OCI-LY7 (cell line): ENCODE measurements around the gene LTBP2. TPM values are rescaled to one million over a fixed set of nuclear protein-coding genes. Genes with fewer than 3 reads are reported as not detected.

Experiments used
- BruUV-seq: library from RNA; stranded (reverse); fragments of 400-500 nt; replicated peaks from 2 replicates; lab custom pipeline; 2021; lab: Mats Ljungman, UMichigan
- CTCF ChIA-PET: fragments of 300-600 bp; sonication (Branson Sonifier 250); formaldehyde crosslinking; loops from one replicate; lab custom pipeline; 2022; ENCODE audit warnings: antibody characterized with exemption; ENCODE audit not compliant: unreplicated experiment; lab: Charles Lee
- POLR2A ChIA-PET: fragments of 300-600 bp; sonication (Branson Sonifier 250); formaldehyde crosslinking; loops from one replicate; lab custom pipeline; 2022; ENCODE audit warnings: antibody characterized with exemption; lab: Charles Lee
- DNase-seq: peaks from one replicate; pipeline ENCODE4 v3.0.0-alpha.2; 2015; ENCODE audit warnings: low spot score
- H2AFZ ChIP-seq: fragments of 200-600 bp; sonication (generic), shearing (Covaris generic); 2 replicates; pipeline ENCODE4 v1.6.1; 2014; ENCODE audit warnings: mild to moderate bottlenecking, antibody characterized with exemption, low read length, moderate library complexity
- H3K27ac ChIP-seq: fragments of 200-600 bp; sonication (generic); 2 replicates; pipeline ENCODE4 v1.5.1; 2014; ENCODE audit warnings: mixed run types, low read depth, mild to moderate bottlenecking, moderate library complexity, low read length, inconsistent platforms; ENCODE audit not compliant: poor library complexity, severe bottlenecking
- H3K36me3 ChIP-seq: fragments of 200-600 bp; sonication (generic); 2 replicates; pipeline ENCODE4 v1.6.1; 2014; ENCODE audit warnings: mild to moderate bottlenecking, antibody characterized with exemption, low read length, moderate library complexity, mixed read lengths; ENCODE audit not compliant: insufficient read depth
- H3K4me1 ChIP-seq: fragments of 200-600 bp; sonication (generic); 2 replicates; pipeline ENCODE4 v1.5.1; 2014; ENCODE audit warnings: mild to moderate bottlenecking, low read length; ENCODE audit not compliant: insufficient read depth, poor library complexity, severe bottlenecking
- H3K4me2 ChIP-seq: fragments of 200-600 bp; sonication (generic); 2 replicates; pipeline ENCODE4 v1.6.1; 2014; ENCODE audit warnings: mild to moderate bottlenecking, low read length
- H3K4me3 ChIP-seq: fragments of 200-600 bp; sonication (generic); 2 replicates; pipeline ENCODE4 v1.5.1; 2014; ENCODE audit warnings: mild to moderate bottlenecking, low read depth, low read length; ENCODE audit not compliant: poor library complexity, severe bottlenecking
- H3K79me2 ChIP-seq: fragments of 200-600 bp; sonication (generic); 2 replicates; pipeline ENCODE4 v1.6.1; 2016; ENCODE audit warnings: low read depth, mild to moderate bottlenecking, low read length, moderate library complexity, mixed read lengths; ENCODE audit not compliant: insufficient read depth
- H3K9me2 ChIP-seq: fragments of 200-600 bp; sonication (generic); 2 replicates; pipeline ENCODE4 v1.6.1; 2016; ENCODE audit warnings: mild to moderate bottlenecking, low read length, mixed read lengths; ENCODE audit not compliant: insufficient read depth
- H3K9me3 ChIP-seq: fragments of 200-600 bp; sonication (generic); 2 replicates; pipeline ENCODE4 v1.6.1; 2014; ENCODE audit warnings: mild to moderate bottlenecking, mixed run types, low read length, mixed read lengths
- H4K20me1 ChIP-seq: fragments of 200-600 bp; sonication (generic); 2 replicates; pipeline ENCODE4 v1.6.1; 2014; ENCODE audit warnings: mild to moderate bottlenecking, antibody characterized with exemption, low read length, moderate library complexity, mixed read lengths; ENCODE audit not compliant: insufficient read depth
- CTCF ChIP-seq: fragments of 200-600 bp; sonication (generic); conservative IDR thresholded peaks from 2 replicates; pipeline ENCODE4 v1.5.1; 2014; ENCODE audit warnings: mild to moderate bottlenecking, antibody characterized with exemption, low read length, moderate library complexity, mixed read lengths
- EZH2phosphoT487 ChIP-seq: fragments of 200-600 bp; sonication (generic); IDR thresholded peaks from 2 replicates; pipeline ENCODE4 v1.6.1; 2018; ENCODE audit warnings: low read depth, borderline replicate concordance, mild to moderate bottlenecking, mixed run types, antibody characterized with exemption, low read length, moderate library complexity, mixed read lengths
- intact Hi-C: fragments of 100-400 bp; cut with micrococcal nuclease; formaldehyde crosslinking; loops from one replicate; pipeline ENCODE4 v1.10.0; 2022; ENCODE audit not compliant: unreplicated experiment
- total RNA-seq, 2 experiments: library from RNA; depleted of rRNA in 1 of 2; stranded (reverse); fragments of >200 nt in 1 of 2; shearing (Covaris generic) in 1 of 2; gene quantifications; 2 replicates each; pipeline ENCODE4 v1.2.3, GENCODE V29; 2014 to 2022

Gene LTBP2
- total RNA-seq, 2 experiments from 2014 or later: 0.15 to 0.25 TPM

DNA sequence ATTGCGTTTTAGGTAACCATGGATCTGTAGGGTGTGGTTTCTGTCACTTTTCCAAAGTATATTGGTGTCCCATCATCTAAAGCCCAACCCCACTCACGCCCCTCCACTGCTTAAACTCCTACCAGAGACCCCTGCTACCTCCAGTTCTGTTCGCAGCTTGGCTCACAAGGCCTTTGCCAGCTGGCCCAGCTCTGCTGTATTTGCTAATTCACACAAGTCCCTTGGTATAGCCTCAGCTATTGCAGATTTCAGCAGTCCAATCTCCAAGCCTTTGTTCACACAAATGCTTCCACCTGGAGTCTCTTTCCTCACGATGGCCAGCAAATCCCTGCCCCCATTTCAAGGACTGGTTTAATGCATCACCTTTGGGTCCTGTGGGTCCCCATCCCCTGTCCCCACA, 94.3 kb downstream of the LTBP2 start:
- no peaks in the 10 kb centered on the region for H3K9me3 ChIP-seq
- DNase-seq: no peak
- no peak overlapping the region for H3K4me3 ChIP-seq
- no peak overlapping the region for H3K27ac ChIP-seq
- H3K4me2 ChIP-seq: no peak overlapping the region
- no peaks in the 10 kb centered on the region for H3K36me3 ChIP-seq
- BruUV-seq: no TSS peak
- ChIA-PET POLR2A (no interaction called here), CTCF (no interaction called here)
- H3K4me1 ChIP-seq: no peaks in the 10 kb centered on the region
- H3K9me2 ChIP-seq: no peaks in the 10 kb centered on the region
- intact Hi-C loops: no loop called here
- H4K20me1 ChIP-seq: no peaks in the 10 kb centered on the region
- H3K79me2 ChIP-seq: no peaks in the 10 kb centered on the region
- no peak overlapping the region for H2AFZ ChIP-seq
- no peak for TF ChIP-seq EZH2phosphoT487
- TF ChIP-seq CTCF: no peak

- no peaks in the 10 kb centered on the region for H3K9me2 ChIP-seq
- H3K9me3 ChIP-seq: no peaks in the 10 kb centered on the region
- intact Hi-C loops: no loop called here
- H3K4me2 ChIP-seq: no peak overlapping the region
- no peaks in the 10 kb centered on the region for H3K79me2 ChIP-seq
- BruUV-seq: no TSS peak
- H3K36me3 ChIP-seq: no peaks in the 10 kb centered on the region
- no peak overlapping the region for H3K27ac ChIP-seq
- CTCF ChIA-PET: no interaction called here
- H3K4me1 ChIP-seq: no peaks in the 10 kb centered on the region
- POLR2A ChIA-PET: interaction anchor here (0.7 kb wide), 1 partner anchor 9 kb away, joined by 3 read pairs; no protein-coding TSS in a partner anchor
- DNase-seq: no peak
- no peak for TF ChIP-seq CTCF
- no peak for TF ChIP-seq EZH2phosphoT487
- H4K20me1 ChIP-seq: no peaks in the 10 kb centered on the region
- no peak overlapping the region for H2AFZ ChIP-seq
- H3K4me3 ChIP-seq: no peak overlapping the region
Measured at GRCh38 chr14:74516451-74517160, 95.4 kb downstream of the LTBP2 start.

DNA sequence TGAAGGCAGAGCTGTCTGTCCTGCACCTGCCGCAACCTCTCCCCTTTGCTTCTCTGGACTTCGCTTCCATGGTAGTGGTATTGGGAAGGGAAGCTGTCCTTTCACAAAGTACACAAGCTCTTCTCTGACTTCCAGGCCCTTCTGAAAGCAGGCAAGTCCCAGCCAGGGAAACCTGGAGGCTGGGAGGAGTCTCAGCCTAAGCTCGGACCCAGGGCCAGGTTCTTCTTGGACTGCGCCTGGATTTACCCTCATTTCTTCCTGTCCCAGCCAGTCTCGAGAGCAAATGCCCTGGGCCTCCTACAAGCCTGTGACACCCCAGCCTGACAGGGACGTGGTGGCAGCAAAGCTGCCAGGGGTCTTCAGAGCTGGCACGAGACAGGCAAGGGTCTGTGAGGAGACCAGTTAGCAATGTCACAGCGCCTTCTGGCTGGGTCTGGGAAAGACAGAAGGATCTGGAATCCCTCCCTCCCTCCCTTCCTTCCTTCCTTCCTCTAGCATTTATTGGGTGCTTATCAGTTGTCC, 96.1 kb downstream of the LTBP2 start:
- ChIA-PET CTCF (no interaction called here), POLR2A (interaction anchor here (0.7 kb wide), 1 partner anchor 10 kb away, joined by 3 read pairs; no protein-coding TSS in a partner anchor)

More for the DNA sequence above, 96.1 kb downstream of the LTBP2 start:
- Histone ChIP-seq H3K27ac (no peak overlapping the region), H3K36me3 (no peaks in the 10 kb centered on the region), H3K9me2 (no peaks in the 10 kb centered on the region), H3K79me2 (no peaks in the 10 kb centered on the region), H3K4me3 (no peak overlapping the region), H4K20me1 (no peaks in the 10 kb centered on the region), H3K4me2 (no peak overlapping the region), H2AFZ (no peak overlapping the region), H3K9me3 (no peaks in the 10 kb centered on the region), H3K4me1 (no peaks in the 10 kb centered on the region)
- no peak for TF ChIP-seq EZH2phosphoT487
- no peak for TF ChIP-seq CTCF
- DNase-seq: no peak
- no TSS peak for BruUV-seq
- intact Hi-C loops: no loop called here
